Muscle layer of duodenum (tissue), 2 donors: Measurements from ENCODE around the gene HYDIN.

ENCODE experiments used
- H3K27ac ChIP-seq: one replicate; pipeline ENCODE4 v1.7.0; 2013; ENCODE audit warnings: mild to moderate bottlenecking, low read length
- H3K27me3 ChIP-seq: one replicate; pipeline ENCODE4 v1.7.0; 2013; ENCODE audit warnings: low read depth, mild to moderate bottlenecking, control low read depth, low read length
- H3K36me3 ChIP-seq, 2 donors: one replicate each; pipeline ENCODE4 v1.7.0; 2013; ENCODE audit warnings: low read length in 2 of 2, control low read depth in 1 of 2, mild to moderate bottlenecking in 1 of 2; ENCODE audit not compliant: insufficient read depth in 2 of 2, control insufficient read depth in 1 of 2
- H3K4me1 ChIP-seq, 2 donors: one replicate each; pipeline ENCODE4 v1.7.0; 2013; ENCODE audit warnings: low read length in 2 of 2, mild to moderate bottlenecking in 2 of 2, control low read depth in 1 of 2, moderate library complexity in 1 of 2; ENCODE audit not compliant: insufficient read depth in 2 of 2, control insufficient read depth in 1 of 2
- H3K4me3 ChIP-seq, 2 donors: one replicate each; pipeline ENCODE4 v1.7.0; 2013; ENCODE audit warnings: low read length in 2 of 2, low read depth in 1 of 2, mild to moderate bottlenecking in 1 of 2
- H3K9me3 ChIP-seq, 2 donors: one replicate each; pipeline ENCODE4 v1.7.0; 2013; ENCODE audit warnings: low read length in 2 of 2, control low read depth in 1 of 2, mild to moderate bottlenecking in 1 of 2; ENCODE audit not compliant: control insufficient read depth in 1 of 2
- donor health status: healthy.

HYDIN gene

GRCh38 chr16:71230122-71230845, at the start of gene HYDIN:
TSS of gene HYDIN (minus strand) at chr16:71230722. CDS start at chr16:71186895, 43,827 bp downstream.
- Histone ChIP-seq H3K4me3 (no peak within 1 kb of the TSS), H3K27me3 (peaks cover 5% of the 10 kb centered on the region), H3K36me3 (no peaks in the 10 kb centered on the region), H3K9me3 (peaks cover 7 to 27% of the 10 kb centered on the region in 2 donors), H3K27ac (no peak within 1 kb of the TSS), H3K4me1 (no peaks in the 10 kb centered on the region)

DNA sequence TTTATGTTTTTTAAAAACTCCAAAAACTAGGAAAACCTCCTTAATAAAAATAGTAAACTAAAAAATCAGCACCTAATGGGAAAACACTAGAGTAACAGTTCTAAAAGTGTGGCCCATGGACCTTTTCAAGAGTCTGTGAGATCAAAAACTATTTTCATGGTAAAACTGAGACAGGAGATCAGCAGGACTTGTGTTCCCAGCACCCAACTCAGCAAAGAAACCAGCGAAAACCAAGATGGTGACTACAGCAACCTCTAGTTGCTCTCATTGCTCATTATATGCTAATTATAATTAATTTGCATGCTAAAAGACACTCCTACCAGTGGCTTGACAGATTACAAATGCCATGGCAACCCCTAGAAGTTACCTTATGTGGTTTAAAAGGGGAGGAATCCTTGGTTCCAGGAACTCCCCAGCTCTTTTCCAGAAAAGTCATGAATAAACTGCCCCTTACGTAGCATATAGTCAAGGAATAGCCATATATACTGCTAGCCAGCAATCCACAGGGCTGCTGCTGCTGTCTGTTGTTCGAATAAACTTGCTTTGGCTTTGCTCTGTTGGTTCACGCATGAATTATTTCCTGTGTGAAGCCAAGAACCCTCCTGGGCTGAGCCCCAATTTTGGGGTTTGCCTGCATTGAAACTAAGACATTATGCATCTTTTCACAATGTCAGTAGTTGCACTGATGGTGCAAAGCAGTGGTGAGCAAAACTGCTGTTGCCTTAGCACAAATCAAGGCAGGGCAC, 46.2 kb upstream of the HYDIN start:
- Histone ChIP-seq H3K9me3 (peaks cover 0 to 9% of the 10 kb centered on the region in 2 donors), H3K27me3 (no peaks in the 10 kb centered on the region), H3K27ac (no peak overlapping the region), H3K4me1 (no peaks in the 10 kb centered on the region), H3K4me3 (no peak overlapping the region), H3K36me3 (no peaks in the 10 kb centered on the region)

DNA sequence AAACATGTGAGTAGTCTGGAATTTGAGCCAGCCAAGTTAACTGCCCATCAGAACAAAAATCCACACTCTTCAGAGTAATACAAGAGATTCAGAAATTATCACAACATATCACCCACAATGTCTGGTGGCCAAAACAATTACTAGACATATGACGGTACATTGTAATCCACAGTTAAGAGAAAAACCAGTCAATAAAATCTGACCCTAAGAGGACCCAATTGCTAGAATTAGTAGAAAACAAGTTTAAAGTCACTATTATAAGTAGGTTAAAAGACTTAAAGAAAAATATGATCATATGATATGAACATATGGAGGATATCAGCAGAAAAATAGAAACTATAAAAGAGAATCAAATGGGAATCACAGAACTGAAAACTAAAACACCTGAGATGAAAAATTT, 42.9 kb upstream of the HYDIN start:
- peaks cover 0 to 9% of the 10 kb centered on the region in 2 donors for H3K9me3 ChIP-seq
- H3K27ac ChIP-seq: no peak overlapping the region
- no peaks in the 10 kb centered on the region for H3K4me1 ChIP-seq
- H3K27me3 ChIP-seq: no peaks in the 10 kb centered on the region
- no peak overlapping the region for H3K4me3 ChIP-seq
- no peaks in the 10 kb centered on the region for H3K36me3 ChIP-seq

GRCh38 chr16:71264299-71264698, 33.8 kb upstream of the HYDIN start:
- Histone ChIP-seq H3K36me3 (no peaks in the 10 kb centered on the region), H3K9me3 (no peaks in the 10 kb centered on the region), H3K27ac (no peak overlapping the region), H3K4me1 (no peaks in the 10 kb centered on the region), H3K4me3 (no peak overlapping the region), H3K27me3 (no peaks in the 10 kb centered on the region)

DNA sequence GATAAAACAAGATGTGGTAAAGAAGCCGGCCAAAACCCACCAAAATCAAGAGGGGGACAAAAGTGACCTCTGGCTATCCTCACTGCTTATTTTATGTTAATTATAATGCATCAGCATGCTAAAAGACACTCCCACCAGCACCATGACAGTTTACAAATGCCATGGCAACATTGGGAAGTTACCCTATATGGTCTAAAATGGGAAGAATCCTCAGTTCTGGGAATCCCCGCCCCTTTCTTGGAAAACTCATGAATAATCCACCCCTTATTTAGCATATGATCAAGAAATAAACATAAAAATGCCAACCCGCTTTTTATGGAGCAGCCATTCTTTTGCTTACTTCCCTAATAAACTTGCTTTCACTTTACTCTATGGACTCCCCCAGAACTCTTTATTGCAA, 33.1 kb upstream of the HYDIN start:
- H3K27ac ChIP-seq: no peak overlapping the region
- no peaks in the 10 kb centered on the region for H3K9me3 ChIP-seq
- H3K36me3 ChIP-seq: no peaks in the 10 kb centered on the region
- H3K4me3 ChIP-seq: no peak overlapping the region
- H3K27me3 ChIP-seq: no peaks in the 10 kb centered on the region
- no peaks in the 10 kb centered on the region for H3K4me1 ChIP-seq

DNA sequence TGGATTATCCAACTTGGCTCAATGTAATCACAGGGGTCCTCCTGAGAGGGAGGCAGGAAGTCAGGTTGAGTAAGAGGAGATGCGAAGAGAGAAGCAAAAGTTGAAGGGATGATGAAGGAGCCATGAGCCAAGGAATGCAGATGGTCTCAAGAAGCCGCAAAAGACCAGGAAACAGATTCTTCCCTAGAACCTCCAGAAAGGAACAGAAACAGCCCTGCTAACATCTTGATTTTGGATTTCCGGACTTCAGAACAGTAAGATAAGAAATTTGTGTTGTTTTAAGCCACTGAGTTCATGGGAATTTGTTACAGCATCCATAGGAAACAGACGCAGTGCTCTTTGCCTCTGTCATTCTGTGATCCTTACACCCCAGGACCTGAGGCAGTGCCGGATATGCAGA, 31.9 kb upstream of the HYDIN start:
- Histone ChIP-seq H3K4me1 (no peaks in the 10 kb centered on the region), H3K4me3 (no peak overlapping the region), H3K27me3 (no peaks in the 10 kb centered on the region), H3K9me3 (no peaks in the 10 kb centered on the region), H3K36me3 (no peaks in the 10 kb centered on the region), H3K27ac (no peak overlapping the region)

DNA sequence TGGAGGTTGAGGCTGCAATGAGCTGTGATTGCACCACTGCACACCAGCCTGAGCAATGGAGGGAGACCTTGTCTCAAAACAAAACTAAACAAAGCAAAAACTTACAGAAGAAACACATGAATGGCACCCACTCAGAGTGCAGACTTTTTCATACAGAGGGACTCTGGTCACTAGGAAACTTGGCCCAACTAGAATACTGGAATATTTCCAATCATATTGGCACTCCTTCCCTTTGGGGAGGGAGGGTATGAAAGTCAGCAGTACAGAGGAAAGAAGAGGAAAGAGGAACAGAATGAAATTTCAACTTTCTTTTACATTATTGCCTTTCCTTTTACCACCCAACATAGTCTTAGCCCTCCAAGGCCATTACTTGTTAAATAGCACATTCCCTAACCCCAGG, 30.5 kb upstream of the HYDIN start:
- H3K36me3 ChIP-seq: no peaks in the 10 kb centered on the region
- H3K27ac ChIP-seq: no peak overlapping the region
- H3K27me3 ChIP-seq: no peaks in the 10 kb centered on the region
- H3K9me3 ChIP-seq: no peaks in the 10 kb centered on the region
- H3K4me3 ChIP-seq: no peak overlapping the region
- H3K4me1 ChIP-seq: no peaks in the 10 kb centered on the region

DNA sequence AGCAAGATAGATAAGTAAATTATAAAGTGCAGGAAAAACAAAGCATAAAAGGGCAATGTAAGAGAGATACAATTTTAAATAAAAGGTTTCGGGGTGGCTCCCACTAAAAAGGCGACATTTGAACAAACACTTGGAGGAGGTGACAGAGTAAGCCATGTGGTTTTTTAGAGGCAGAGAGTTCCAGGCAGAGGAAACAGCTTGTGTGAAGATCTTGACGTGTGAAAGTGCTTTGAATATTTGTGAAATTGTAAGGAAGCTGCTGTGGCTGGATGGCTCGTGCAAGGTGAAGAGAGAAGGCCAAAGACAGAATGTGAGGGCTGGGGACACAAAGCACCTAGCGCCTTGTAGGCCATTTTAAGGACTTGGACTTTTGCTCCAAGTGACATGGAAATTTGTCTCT, 28.6 kb upstream of the HYDIN start:
- Histone ChIP-seq H3K36me3 (no peaks in the 10 kb centered on the region), H3K27ac (no peak overlapping the region), H3K9me3 (no peaks in the 10 kb centered on the region), H3K27me3 (no peaks in the 10 kb centered on the region), H3K4me3 (no peak overlapping the region), H3K4me1 (no peaks in the 10 kb centered on the region)

DNA sequence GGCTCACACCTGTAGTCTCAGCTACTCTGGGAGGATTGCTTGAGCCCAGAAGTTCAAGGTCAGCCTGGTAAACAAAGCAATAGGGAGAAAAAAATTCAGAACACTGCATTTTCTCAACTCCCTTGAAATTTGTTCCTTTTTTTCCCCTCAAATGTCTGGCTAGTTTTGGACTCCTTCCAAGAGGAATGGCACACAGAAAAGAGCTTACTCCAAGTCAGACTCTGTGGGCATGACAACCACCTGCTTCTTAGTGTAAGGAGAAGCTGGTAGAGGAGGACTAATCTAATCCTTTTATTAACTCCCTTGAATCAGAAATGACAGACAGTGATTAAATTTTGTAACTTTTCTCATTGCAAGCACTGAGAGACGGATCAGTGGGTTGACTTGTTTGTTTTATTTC, 27.9 kb upstream of the HYDIN start:
- Histone ChIP-seq H3K27ac (no peak overlapping the region), H3K9me3 (no peaks in the 10 kb centered on the region), H3K27me3 (no peaks in the 10 kb centered on the region), H3K4me3 (no peak overlapping the region), H3K4me1 (no peaks in the 10 kb centered on the region), H3K36me3 (no peaks in the 10 kb centered on the region)

- H3K27me3 ChIP-seq: no peaks in the 10 kb centered on the region
These were observed 27.2 kb upstream of the HYDIN start for GRCh38 chr16:71257768-71258167.

GRCh38 chr16:71255721-71256120, 25.2 kb upstream of the HYDIN start:
- no peaks in the 10 kb centered on the region for H3K27me3 ChIP-seq
- no peaks in the 10 kb centered on the region for H3K9me3 ChIP-seq
- no peak overlapping the region for H3K27ac ChIP-seq
- H3K4me3 ChIP-seq: no peak overlapping the region
- H3K4me1 ChIP-seq: no peaks in the 10 kb centered on the region
- H3K36me3 ChIP-seq: no peaks in the 10 kb centered on the region

More at GRCh38 chr16:71257768-71258167, 27.2 kb upstream of the HYDIN start:
- Histone ChIP-seq H3K36me3 (no peaks in the 10 kb centered on the region), H3K9me3 (no peaks in the 10 kb centered on the region), H3K4me3 (no peak overlapping the region), H3K27ac (no peak overlapping the region), H3K4me1 (no peaks in the 10 kb centered on the region)
